Suprapubic skin (tissue), 4 donors: ENCODE results near the gene RALGPS2. TPM values are rescaled to one million over a fixed set of nuclear protein-coding genes. Genes with fewer than 3 reads are reported as not detected.

Experiments used
- DNase-seq, 2 donors: peaks; one replicate each; pipeline ENCODE4 v3.0.0-alpha.2; 2019; ENCODE audit warnings: low spot score in 2 of 2
- H3K27ac ChIP-seq: fragments of 200-600 bp; sonication (generic); one replicate; pipeline ENCODE4 v1.5.1; 2019
- H3K27me3 ChIP-seq: fragments of 200-600 bp; sonication (generic); one replicate; pipeline ENCODE4 v1.5.1; 2019
- H3K36me3 ChIP-seq: fragments of 200-600 bp; sonication (generic); one replicate; pipeline ENCODE4 v1.5.1; 2019
- H3K4me1 ChIP-seq: fragments of 200-600 bp; sonication (generic); one replicate; pipeline ENCODE4 v1.5.1; 2019
- H3K4me3 ChIP-seq: fragments of 200-600 bp; sonication (generic); one replicate; pipeline ENCODE4 v1.5.1; 2019; ENCODE audit warnings: mild to moderate bottlenecking
- H3K9me3 ChIP-seq: fragments of 200-600 bp; sonication (generic); one replicate; pipeline ENCODE4 v1.5.1; 2019
- EP300 ChIP-seq: sonication (generic); formaldehyde crosslinking; IDR thresholded peaks from one replicate; pipeline ENCODE4 v1.6.1; 2017; ENCODE audit warnings: antibody characterized with exemption
- POLR2A ChIP-seq, 2 donors: fragments of 450-650 bp; IDR thresholded peaks; one replicate each; pipeline ENCODE4 v1.6.1; 2017; ENCODE audit warnings: antibody characterized with exemption in 2 of 2, mild to moderate bottlenecking in 2 of 2, moderate library complexity in 2 of 2
- POLR2AphosphoS5 ChIP-seq, 3 donors: sonication (generic); formaldehyde crosslinking; IDR thresholded peaks; one replicate each; pipeline ENCODE4 v1.6.1; 2017; ENCODE audit warnings: antibody characterized with exemption in 3 of 3
- WGBS: methylation state at CpG from one replicate; pipeline ENCODE4 v1.1.5; 2018; 5-methylcytosine and 5-hydroxymethylcytosine counted together
- total RNA-seq, 4 donors: library from RNA; depleted of rRNA; stranded (reverse); fragments of >200 nt; gene quantifications; one replicate each; pipeline ENCODE4 v1.1.0, GENCODE V29; 2016
- TF ChIP-seq, protein P1 (sequence below), 2 donors: fragments of 200-600 bp in 1 of 2; fragments of 450-650 bp in 1 of 2; sonication (generic) in 1 of 2; IDR thresholded peaks; one replicate each; pipeline ENCODE4 v1.5.1; 2016 to 2019; ENCODE audit warnings: antibody characterized with exemption in 2 of 2, mild to moderate bottlenecking in 1 of 2, moderate library complexity in 1 of 2

The RALGPS2 gene
- total RNA-seq, 4 donors from 2014 or later: 16.3 to 47.4 (median 27.8) TPM

DNA sequence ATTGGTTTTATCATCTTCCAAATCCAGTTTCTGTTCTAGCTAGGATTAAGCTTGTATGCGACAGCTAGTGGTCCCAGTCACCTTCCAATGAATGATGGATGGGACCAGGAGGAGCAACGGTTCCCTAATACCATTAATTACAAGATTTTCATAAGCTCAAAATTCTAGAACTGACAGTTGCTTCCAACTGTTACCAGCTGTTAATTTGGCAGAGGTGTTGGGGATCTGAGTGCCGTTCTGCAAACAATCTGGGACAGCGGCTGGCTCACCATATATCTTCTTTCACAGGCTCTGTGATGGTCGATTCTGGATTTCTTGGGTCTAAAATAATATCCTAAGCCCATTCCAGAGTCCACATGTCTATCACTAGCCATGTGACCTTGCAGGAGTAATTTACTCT, 34.5 kb upstream of the RALGPS2 start:
- no peaks in the 10 kb centered on the region for H3K27me3 ChIP-seq
- H3K27ac ChIP-seq: no peak overlapping the region
- H3K4me3 ChIP-seq: no peak overlapping the region
- 50% methylated on average over 5 of the region's 5 CpGs for WGBS
- no peak for DNase-seq
- TF ChIP-seq EP300 (no peak), POLR2A (IDR thresholded peaks at IDR 0.05) (no peak), POLR2AphosphoS5 (IDR thresholded peaks at IDR 0.05) (no peak)
- TF ChIP-seq, protein P1, sequence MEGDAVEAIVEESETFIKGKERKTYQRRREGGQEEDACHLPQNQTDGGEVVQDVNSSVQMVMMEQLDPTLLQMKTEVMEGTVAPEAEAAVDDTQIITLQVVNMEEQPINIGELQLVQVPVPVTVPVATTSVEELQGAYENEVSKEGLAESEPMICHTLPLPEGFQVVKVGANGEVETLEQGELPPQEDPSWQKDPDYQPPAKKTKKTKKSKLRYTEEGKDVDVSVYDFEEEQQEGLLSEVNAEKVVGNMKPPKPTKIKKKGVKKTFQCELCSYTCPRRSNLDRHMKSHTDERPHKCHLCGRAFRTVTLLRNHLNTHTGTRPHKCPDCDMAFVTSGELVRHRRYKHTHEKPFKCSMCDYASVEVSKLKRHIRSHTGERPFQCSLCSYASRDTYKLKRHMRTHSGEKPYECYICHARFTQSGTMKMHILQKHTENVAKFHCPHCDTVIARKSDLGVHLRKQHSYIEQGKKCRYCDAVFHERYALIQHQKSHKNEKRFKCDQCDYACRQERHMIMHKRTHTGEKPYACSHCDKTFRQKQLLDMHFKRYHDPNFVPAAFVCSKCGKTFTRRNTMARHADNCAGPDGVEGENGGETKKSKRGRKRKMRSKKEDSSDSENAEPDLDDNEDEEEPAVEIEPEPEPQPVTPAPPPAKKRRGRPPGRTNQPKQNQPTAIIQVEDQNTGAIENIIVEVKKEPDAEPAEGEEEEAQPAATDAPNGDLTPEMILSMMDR (IDR thresholded peaks at IDR 0.05): no peak
- H3K36me3 ChIP-seq: no peaks in the 10 kb centered on the region
- no peaks in the 10 kb centered on the region for H3K9me3 ChIP-seq
- no peaks in the 10 kb centered on the region for H3K4me1 ChIP-seq

DNA sequence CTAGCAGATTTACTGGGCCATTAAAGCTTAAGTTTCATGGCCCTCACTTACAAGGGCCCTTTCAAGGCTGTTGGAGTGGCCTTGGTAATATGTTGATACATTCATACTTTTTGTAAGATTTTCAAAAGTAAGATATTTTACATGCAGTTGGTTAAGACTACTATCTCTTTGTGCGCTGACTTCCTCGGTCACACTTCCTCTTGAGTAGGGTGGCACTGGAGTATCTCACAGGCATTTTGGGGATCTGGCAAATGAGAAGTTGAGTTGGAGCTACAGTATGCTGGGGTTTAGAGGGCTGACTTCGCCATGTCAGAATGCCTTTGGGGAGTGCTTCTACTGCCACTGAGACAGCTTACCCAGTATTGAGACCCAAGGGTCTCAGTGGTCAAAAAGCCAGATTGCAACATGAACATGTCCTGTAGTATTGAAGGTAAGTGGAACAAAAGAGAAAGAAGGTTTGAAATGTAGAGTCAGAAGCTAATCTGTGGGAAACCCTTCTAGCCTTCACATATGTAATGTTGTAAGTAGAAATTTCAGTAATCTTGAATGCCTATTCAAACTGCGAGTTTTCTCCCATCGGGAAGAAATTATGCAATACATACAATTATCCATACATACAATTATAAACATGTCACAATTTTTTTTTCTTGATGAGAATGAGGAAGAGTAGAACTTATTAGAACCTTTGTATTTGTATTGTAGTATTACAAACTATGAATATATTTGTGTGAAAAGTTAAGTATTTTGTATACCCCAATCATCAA, 32.3 kb upstream of the RALGPS2 start:
- Histone ChIP-seq H3K9me3 (no peaks in the 10 kb centered on the region), H3K4me1 (no peaks in the 10 kb centered on the region), H3K4me3 (no peak overlapping the region), H3K36me3 (no peaks in the 10 kb centered on the region), H3K27me3 (no peaks in the 10 kb centered on the region), H3K27ac (no peak overlapping the region)
- WGBS: 79% methylated on average over 5 of the region's 5 CpGs
- no peak for TF ChIP-seq EP300
- no peak for TF ChIP-seq POLR2AphosphoS5 (IDR thresholded peaks at IDR 0.05)
- TF ChIP-seq, protein P1 (IDR thresholded peaks at IDR 0.05): no peak
- no peak for TF ChIP-seq POLR2A (IDR thresholded peaks at IDR 0.05)
- no peak for DNase-seq

- 47% methylated on average over 2 of the region's 2 CpGs for WGBS
- H3K4me1 ChIP-seq: no peaks in the 10 kb centered on the region
- DNase-seq: no peak
- H3K4me3 ChIP-seq: no peak overlapping the region
- no peaks in the 10 kb centered on the region for H3K36me3 ChIP-seq
- H3K9me3 ChIP-seq: no peaks in the 10 kb centered on the region
- H3K27me3 ChIP-seq: no peaks in the 10 kb centered on the region
- H3K27ac ChIP-seq: no peak overlapping the region
- TF ChIP-seq, protein P1 (IDR thresholded peaks at IDR 0.05): no peak
- TF ChIP-seq POLR2A (IDR thresholded peaks at IDR 0.05) (no peak), EP300 (no peak), POLR2AphosphoS5 (IDR thresholded peaks at IDR 0.05) (no peak)
Observed at GRCh38 chr1:178693366-178693765, 31.7 kb upstream of the RALGPS2 start.

GRCh38 chr1:178694923-178695525, 30.0 kb upstream of the RALGPS2 start:
- TF ChIP-seq, protein P1 (IDR thresholded peaks at IDR 0.05): no peak
- TF ChIP-seq POLR2AphosphoS5 (IDR thresholded peaks at IDR 0.05) (no peak), EP300 (no peak)
- Histone ChIP-seq H3K9me3 (no peaks in the 10 kb centered on the region), H3K36me3 (no peaks in the 10 kb centered on the region), H3K4me1 (no peaks in the 10 kb centered on the region), H3K27me3 (no peaks in the 10 kb centered on the region), H3K4me3 (no peak overlapping the region), H3K27ac (no peak overlapping the region)
- WGBS: 86% methylated on average over 2 of the region's 2 CpGs
- DNase-seq: no peak

GRCh38 chr1:178702146-178702545, 22.9 kb upstream of the RALGPS2 start:
- H3K4me1 ChIP-seq: no peaks in the 10 kb centered on the region
- H3K27me3 ChIP-seq: no peaks in the 10 kb centered on the region
- 71% methylated on average over 2 of the region's 2 CpGs for WGBS
- H3K9me3 ChIP-seq: no peaks in the 10 kb centered on the region
- H3K4me3 ChIP-seq: no peak overlapping the region
- no peak for DNase-seq
- H3K36me3 ChIP-seq: no peaks in the 10 kb centered on the region
- H3K27ac ChIP-seq: no peak overlapping the region
- TF ChIP-seq EP300: no peak
- no peak for TF ChIP-seq POLR2AphosphoS5 (IDR thresholded peaks at IDR 0.05)
- TF ChIP-seq, protein P1 (IDR thresholded peaks at IDR 0.05): no peak
- no peak for TF ChIP-seq POLR2A (IDR thresholded peaks at IDR 0.05)
